Measurements from ENCODE around the gene ZNF575. TPM values are rescaled to one million over a fixed set of nuclear protein-coding genes. Genes with fewer than 3 reads are reported as not detected.

The ZNF575 gene
- total and polyA plus RNA-seq, 4 donors: 0.08 to 1.0 (median 0.49) TPM

GRCh38 chr19:43554317-43554895, 21.4 kb downstream of the ZNF575 start:
- no peak for TF ChIP-seq NR2F2 (IDR thresholded peaks at IDR 0.05)
- TF ChIP-seq RAD21 (IDR thresholded peaks at IDR 0.05): no peak
- TF ChIP-seq TAF1 (conservative IDR thresholded peaks at IDR 0.05): no peak
- no peak for TF ChIP-seq CTCF (IDR thresholded peaks at IDR 0.05; ENCODE audit: low read depth, low read length, missing input control)
- TF ChIP-seq SP1 (IDR thresholded peaks at IDR 0.05): no peak
- TF ChIP-seq JUND (IDR thresholded peaks at IDR 0.05): no peak
- TF ChIP-seq MAX (IDR thresholded peaks at IDR 0.05): no peak
- no peak for TF ChIP-seq RXRA (IDR thresholded peaks at IDR 0.05)
- TF ChIP-seq HNF4A (conservative IDR thresholded peaks at IDR 0.05): no peak
- TF ChIP-seq FOXA2 (IDR thresholded peaks at IDR 0.05): no peak
- no peak for TF ChIP-seq REST (IDR thresholded peaks at IDR 0.05)
- no peaks in the 10 kb centered on the region for H3K27me3 ChIP-seq (ENCODE audit: control insufficient read depth in 4 of 4, insufficient read depth in 4 of 4, low read length in 3 of 4)
- peaks cover 8 to 30% (median 13%) of the 10 kb centered on the region in 4 donors for H3K36me3 ChIP-seq (ENCODE audit: control insufficient read depth in 4 of 4, insufficient read depth in 3 of 4, low read depth in 1 of 4, low read length in 3 of 4)
- no peaks in the 10 kb centered on the region for H3K9me3 ChIP-seq (ENCODE audit: control insufficient read depth in 4 of 4, low read length in 3 of 4)
- H3K4me1 ChIP-seq (ENCODE audit: control insufficient read depth in 4 of 4, insufficient read depth in 4 of 4, low read length in 3 of 4): no peaks in the 10 kb centered on the region
- no peak for DNase-seq (ENCODE audit: low spot score)
- H3K4me3 ChIP-seq (ENCODE audit: low read depth in 1 of 3, low read length in 3 of 3): no peak overlapping the region
- H3K27ac ChIP-seq (ENCODE audit: low read depth in 1 of 2, low read length in 2 of 2): no peak overlapping the region
- WGBS: 95% methylated on average over 15 of the region's 15 CpGs
- no peak overlapping the region for H3K9ac ChIP-seq (ENCODE audit: low read depth in 1 of 2, low read length in 2 of 2)

GRCh38 chr19:43555185-43555770, 22.3 kb downstream of the ZNF575 start:
- H3K36me3 ChIP-seq (ENCODE audit: control insufficient read depth in 4 of 4, insufficient read depth in 3 of 4, low read depth in 1 of 4, low read length in 3 of 4): peaks cover 8 to 29% (median 13%) of the 10 kb centered on the region in 4 donors
- DNase-seq (ENCODE audit: low spot score): peak; percentile 83
- no peaks in the 10 kb centered on the region for H3K4me1 ChIP-seq (ENCODE audit: control insufficient read depth in 4 of 4, insufficient read depth in 4 of 4, low read length in 3 of 4)
- no peak overlapping the region for H3K27ac ChIP-seq (ENCODE audit: low read depth in 1 of 2, low read length in 2 of 2)
- TF ChIP-seq CTCF (IDR thresholded peaks at IDR 0.05; ENCODE audit: low read depth, low read length, missing input control) (peak; percentile 68), RAD21 (IDR thresholded peaks at IDR 0.05) (peak; percentile 78 to 85), MAX (IDR thresholded peaks at IDR 0.05) (no peak)
- 47% methylated on average over 8 of the region's 8 CpGs for WGBS
- H3K4me3 ChIP-seq (ENCODE audit: low read depth in 1 of 3, low read length in 3 of 3): no peak overlapping the region
- H3K9me3 ChIP-seq (ENCODE audit: control insufficient read depth in 4 of 4, low read length in 3 of 4): no peaks in the 10 kb centered on the region
- H3K27me3 ChIP-seq (ENCODE audit: control insufficient read depth in 4 of 4, insufficient read depth in 4 of 4, low read length in 3 of 4): no peaks in the 10 kb centered on the region
- H3K9ac ChIP-seq (ENCODE audit: low read depth in 1 of 2, low read length in 2 of 2): no peak overlapping the region
